GM19455 (cell line): ENCODE data around the gene DAB1.

ENCODE experiments used
- ATAC-seq: cut with Tn5 transposase; IDR thresholded peaks from one replicate; pipeline ENCODE4 v1.9.1; 2021; ENCODE audit not compliant: unreplicated experiment

The DAB1 gene

DNA sequence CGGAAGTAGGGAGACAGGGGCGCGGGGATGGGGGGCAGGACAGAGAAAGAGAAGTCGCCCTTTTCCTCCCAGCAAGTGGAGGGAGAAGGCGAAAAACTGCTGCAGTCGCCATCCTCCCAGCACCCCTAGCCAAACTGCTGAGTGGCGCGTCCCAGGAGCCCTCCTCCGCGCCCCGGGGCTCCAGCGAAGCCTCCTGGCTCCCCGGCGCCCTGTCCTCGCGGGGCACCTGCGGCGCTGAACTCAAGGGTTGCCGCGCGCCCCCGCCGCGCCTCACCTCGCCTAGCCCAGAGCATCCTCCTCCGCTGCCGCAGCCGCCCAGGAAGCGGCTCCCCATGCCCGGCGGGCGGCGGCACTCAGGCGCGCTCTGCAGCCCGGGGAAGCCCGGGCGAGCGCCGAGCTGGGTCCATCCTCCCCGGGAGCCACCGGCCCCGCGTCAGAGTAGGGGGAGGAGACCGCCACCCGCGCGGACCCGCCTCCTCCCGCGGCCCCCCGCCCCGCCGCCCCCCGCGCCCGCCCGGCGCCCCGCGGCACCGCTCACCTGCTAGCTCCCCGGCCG, at the start of gene DAB1:
Gene DAB1 (minus strand): TSS at position 405 of the 556 bp plus-strand sequence. CDS start 133,030 bp downstream, outside the sequence.
- no peak for ATAC-seq

DNA sequence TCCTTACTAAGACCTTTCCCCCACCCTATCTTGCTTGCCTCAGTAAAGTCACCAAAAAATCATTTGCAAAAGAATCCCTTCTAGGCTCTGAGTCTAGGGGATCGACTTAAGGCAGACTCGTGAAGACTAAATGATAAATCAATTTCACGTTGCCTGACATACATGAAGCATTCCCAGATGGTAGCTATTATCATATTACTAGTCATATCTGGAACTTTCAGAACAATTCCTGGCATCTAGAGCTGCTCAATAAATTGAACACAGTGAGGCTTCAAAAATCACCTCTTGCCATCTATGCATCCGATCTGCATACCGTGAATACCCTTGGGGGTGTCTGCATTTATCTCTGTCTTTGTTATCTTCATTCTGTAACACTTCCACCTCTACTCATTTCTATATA, 49.6 kb upstream of the DAB1 start:
- ATAC-seq: no peak

DNA sequence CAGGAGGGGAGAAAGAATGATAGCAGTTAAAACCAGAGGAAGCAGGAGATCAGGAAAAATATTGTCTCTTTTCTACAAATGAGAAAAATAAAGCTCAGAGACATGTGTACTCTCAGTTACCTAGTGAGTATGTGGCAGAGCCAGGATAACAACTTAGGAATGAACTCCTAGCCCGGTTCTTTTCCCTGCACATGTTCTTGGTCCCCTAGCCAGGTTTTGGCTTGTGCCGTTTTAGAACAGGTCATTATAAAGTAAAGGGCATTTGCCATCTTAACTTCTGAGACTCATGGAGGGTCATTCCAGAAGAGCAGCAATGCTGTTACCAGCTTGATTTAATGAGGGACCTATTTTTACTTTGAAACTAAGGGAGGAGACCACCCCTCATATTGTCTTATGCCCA, 48.1 kb upstream of the DAB1 start:
- no peak for ATAC-seq

DNA sequence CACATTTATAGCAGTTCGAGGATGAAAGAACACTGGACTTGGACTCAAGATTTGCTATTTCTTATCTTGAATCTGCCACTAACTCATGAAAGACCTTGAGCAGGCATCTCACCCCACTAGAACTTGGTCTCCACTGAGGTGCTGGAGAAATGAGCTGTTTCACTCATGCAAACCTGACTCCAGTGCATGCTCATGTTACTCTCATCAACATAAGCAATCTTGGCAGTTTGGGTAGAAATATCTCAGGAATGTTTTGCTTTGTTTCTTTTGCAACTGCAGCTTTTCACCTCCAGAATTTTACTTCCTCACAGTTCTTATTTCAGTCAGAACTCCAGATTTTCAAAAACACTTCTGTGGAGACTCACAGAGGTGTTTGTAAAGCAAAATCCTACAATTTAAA, 46.2 kb upstream of the DAB1 start:
- no peak for ATAC-seq

DNA sequence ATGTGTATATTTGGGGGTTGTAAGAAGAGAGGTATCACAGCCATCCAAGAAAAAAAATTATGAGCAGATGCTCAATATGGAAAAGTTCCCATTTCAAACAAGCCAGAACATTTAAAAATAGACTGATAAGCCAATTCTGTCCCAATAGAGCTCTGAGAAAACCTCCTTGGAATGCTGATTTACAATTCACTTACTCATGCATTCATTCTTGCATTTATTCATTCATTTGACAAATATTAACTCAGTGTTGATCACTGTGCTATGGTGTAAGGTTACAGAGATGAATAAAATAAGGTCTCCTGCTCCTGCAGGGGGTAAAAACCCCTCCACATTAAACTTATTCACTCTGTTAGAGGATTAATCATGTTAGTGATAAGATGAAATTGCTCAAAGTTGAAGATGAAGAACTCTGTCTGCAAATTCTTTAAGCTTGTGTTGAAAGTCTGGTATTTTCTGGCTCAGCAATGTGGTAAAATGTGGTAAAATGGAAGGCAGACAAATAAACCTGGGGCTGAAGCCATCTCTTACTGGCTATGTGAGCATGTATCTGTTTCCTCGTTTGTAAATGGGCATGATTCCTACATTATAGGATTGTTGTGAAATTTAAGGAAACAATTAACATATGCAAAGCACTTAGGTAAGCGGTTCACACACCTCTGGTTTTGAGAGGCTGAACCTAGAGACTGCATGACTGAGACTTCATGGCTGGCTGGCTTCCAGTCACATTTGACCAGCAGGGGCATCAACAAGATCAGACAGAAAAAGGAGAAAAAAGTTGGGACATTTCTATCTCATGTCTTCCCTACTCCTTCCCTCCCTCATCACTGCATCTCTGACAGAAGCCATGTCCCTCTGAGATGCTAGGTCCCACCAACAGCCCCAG, 45.0 kb upstream of the DAB1 start:
- no peak for ATAC-seq

DNA sequence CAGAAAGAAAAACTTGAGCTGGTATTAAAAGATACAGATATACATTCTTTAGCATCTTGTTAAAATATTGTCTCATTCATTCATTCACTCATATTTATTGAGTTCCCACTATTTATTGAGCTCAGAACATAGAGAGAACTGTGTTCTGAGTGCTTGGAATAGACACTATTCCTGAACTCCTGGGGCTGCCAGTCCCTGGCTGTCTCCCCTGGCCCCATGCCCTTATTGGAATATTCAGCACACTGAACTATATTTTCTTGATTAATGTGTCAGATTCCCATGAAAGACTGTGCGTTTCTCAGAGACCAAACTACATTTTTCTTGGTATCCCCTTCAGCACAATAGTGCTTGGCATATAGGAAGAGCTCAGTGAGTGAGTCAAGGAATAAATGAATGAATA, 44.0 kb upstream of the DAB1 start:
- ATAC-seq: no peak

DNA sequence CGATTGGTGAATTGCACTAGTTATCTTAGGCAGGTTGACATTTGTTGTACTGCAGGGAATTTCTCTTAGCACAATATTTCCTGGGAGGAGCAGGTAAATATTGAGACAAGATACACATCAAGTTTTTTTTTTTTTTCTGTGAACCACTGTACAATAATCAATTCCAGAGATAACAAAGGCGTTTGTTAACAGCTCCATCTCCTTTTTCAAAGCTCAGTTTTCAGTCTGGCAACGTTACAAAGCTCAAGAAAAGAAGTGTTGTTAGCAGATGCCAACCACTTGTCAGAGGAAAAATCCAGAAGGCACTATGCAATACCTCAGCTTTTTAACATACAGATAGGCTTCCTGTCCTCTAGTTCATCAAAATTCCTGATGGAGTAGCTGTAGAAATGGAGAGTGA, 40.9 kb upstream of the DAB1 start:
- no peak for ATAC-seq

DNA sequence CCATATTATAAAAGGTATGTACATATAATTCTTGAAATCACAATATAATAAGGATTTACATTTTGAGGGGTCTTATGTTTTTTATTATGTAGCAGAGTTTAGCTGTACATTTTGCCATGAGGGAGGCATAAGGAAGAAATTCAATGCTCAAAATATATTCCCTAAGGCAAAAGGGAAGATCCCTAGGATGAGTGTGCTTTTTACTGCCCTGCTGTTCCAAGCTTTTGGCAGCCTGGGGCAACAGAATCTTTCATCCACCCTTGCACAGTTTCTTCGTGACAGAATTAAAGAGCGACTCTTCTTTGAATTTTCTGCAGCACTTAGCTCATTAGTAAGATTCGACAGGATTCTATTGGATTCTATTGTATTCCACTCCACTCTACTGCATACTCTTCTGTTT, 39.5 kb upstream of the DAB1 start:
- no peak for ATAC-seq

DNA sequence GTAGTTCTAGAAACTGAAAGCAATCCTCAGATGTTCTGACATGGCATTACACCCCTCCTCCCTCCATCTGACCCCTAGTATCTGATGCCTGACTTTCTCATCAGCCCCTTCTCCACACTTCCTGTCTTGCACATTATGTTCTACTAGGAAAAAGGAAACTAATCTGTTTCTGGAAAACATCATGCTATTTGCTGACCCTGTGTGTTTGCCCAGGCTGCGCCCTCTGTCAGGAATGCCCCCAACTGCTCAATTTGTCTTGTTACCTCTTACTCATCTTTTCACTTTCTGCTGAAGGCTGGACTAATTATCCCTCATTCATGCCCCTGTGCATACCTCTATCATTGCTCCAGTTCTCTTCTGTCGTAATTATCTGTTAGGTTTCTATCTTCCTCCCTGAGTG, 37.5 kb upstream of the DAB1 start:
- ATAC-seq: no peak

DNA sequence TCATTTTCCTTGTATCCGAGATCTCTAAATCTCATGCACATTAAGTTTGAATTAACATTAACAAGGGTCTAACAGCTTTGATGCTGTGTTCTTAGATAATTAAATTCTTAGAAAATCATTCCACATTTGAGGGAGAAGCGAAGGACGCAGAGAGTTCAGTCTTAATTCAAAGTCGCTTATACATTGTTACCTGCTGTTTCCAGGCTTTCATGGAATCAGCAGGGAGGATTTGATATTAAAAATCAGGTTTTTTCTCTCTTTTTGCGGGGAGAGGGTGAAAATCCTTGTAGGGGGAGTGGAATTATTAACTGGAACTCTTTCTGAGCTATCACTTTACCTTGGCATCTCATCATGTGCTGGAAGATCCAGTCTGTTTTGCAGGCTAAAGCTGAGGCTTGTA, 27.7 kb upstream of the DAB1 start:
- ATAC-seq: no peak

DNA sequence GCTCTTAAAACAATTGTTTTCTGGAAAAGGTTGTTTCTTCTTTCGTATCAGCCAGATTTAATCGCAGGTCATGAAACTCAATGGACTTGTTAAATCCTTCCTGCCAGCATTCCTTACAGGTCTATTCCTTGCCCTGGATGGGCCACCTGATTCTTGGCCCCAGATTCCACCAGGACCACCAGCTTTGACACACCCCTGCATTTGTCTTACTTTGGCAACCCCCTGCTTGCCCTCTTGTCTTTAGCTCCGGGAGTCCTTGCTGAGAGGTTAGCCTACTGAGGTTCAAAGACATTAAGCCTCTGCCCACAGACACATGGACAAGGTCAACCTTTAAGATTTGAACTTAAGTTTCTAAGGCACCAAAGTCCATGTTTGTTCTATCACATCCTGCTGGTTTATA, 27.1 kb upstream of the DAB1 start:
- no peak for ATAC-seq

DNA sequence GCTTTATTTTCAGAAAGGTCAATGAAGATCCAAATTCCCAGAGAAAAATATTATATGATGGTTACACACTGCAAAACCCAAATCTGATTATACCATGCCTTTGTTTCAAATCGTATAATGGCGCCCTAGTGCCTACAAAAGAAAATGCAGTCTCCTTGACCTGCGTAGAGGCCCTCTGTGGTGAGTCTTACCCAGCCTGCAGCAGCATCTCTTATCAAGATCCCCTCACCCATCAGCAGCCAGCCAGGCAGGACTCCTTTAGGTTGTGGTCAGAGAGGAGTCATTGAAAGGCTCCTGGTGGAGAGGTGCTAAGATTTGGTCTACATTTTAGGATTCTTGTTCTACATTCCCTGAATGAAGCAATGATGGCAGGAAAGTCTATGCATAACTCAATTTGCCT, 23.7 kb upstream of the DAB1 start:
- ATAC-seq: no peak

DNA sequence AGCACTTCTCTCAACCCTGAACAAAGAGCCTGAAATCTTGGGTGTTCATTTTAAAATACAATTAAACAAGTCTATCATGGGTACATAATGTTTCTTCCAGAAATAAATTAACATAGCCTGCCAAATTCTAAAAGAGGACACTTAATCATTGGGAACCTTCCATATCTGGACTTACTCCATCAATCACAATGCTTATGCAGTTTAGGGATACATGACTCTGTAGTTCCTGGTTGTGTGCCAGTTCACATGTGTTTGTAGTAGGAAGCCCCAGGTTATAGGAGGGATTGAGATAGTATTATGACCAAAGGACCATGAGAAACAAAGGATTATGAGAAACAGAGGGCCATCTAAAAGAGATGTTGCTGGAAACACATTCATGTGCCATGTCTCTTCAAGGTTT, 19.1 kb upstream of the DAB1 start:
- no peak for ATAC-seq

DNA sequence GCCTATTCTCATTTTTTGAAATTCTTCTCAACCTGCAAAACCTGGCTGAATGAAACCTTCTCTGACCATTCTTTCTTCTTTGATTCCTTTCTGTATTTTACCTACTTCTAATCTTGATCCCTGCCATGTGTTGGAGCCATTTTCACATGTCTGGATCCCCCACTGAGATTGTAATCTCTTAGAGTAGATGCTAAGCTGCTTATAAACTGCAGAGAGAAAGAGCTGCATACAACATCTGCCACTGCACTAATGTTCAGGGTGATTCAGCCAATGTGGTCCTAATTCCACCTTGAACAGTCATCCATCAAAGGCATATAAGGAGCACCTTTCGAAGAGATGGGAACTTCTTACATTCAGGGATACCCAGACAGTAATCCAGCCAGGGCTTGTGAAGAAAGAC, 16.2 kb upstream of the DAB1 start:
- no peak for ATAC-seq

DNA sequence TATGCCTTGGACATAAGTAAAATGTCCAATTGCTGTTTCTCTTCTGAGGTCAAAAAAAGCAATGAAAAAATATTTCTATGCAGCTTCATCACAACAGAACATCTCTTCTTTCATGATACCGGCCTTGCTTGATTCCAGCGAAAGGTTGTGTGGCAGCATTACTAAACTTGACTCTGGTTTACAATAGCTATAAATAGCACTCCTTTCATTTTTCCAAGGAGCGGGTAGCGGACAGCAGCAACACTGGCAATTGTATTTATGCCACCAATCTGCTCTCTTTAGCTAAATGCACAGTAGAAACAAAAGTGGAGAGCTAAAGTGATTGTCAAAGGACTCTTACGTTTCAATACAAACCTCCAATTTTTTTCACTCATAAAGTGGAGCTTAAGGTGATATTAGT, 7.5 kb upstream of the DAB1 start:
- no peak for ATAC-seq

DNA sequence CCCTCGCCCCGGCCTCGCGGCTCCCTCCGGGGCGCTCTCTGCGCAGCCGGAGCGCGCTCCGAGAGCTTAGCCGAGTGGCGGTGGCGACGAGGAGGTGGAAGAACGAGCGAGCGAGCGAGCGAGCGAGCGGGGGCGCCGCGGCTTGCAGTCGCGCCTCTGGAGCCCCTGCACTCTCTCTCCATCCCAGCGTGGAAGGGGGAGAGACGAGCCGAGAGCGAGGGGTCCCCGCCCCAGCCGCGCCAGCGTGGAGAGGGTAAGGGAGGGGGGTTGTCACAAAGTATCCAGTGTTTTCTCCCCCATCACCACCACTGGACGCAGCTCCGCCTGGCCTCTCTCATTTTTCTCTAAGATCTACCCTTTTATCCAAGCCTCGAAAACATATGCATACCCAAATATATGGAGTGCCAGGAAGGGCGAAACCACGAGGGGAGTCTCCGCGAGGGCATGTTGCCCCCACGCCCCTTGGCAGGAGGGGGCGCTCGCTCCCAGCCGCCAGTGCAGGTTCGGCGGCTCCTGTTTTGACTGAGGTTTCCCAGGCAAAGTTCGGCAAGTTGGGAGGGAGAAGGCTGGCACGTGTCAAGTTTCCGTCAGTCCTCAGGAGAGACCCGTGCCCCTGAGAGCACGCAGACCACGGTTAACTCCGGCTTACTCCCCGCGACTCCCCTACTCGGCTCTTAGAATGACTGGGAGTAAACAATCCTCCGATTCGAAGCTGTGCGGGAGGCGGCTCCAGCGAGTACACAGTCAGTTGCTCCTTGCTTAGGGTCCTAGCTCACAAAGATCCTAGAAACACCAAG, 569 bp upstream of the DAB1 start:
- no peak for ATAC-seq

DNA sequence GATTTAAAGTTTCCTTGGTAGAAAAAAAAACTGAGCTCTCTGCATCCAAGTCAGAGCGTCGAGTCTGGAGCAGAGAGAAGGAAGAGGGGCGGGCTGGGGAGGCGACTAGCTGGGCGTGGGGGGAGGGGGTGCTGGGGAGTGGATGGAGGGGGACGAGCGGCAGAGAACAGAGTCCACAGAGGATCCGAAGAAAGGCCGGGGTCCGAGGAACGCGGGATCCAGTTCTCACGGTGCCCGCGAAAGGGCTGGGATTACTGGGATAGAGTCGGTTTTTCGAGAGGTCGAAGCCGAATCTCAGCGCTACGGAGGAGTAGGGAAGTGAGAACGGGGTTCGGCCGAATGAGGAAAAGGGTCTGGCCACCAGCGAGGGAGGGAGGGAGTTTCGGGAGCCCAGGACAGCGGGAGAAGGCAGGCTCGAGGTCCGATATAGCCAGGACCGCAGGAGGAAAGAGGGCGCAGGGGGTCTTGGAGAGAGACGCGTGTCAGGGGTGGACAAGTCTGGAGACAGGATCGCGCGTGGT, 665 bp downstream of the DAB1 start:
- ATAC-seq: no peak

DNA sequence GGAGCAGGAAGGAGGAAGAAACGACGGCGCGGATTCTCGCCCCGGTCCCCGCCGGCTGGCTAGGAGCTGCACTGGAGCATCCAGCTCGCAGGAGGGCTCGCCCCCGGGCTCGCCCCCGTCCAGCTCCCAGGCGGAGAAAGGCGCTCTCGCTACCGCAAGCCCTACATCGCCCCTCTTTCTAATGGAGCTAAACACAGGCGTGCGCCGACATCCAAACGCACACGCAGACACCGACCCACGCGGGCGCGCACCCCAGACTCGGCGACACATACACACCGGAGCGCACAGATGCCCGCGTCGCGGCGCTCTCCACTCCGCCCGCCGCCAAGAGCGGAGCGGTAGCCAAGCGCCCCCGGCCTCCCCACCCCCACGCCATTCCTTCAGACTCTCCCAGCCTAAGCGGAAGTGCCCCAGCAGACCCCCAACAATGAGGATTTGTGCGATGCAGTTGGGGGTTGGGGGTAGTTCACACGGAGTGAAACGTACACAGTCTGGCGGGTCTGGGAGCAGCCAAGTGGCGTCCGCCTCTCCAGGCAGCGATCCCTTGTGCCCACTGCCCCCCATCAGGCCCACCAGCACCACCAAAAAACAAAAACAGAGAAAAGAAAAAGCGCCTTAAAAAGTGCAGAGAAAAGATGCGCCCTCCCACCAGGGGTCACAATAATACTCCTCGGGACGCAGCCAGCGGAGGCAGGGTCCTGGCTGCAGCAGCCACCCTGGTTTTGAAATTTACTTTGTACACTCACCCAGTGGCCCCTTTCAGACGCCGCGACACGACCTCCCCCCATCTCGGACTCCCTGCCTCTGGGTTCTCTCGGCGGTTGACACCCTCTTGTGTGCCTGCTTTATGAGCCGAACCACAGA, 1.4 kb downstream of the DAB1 start:
- no peak for ATAC-seq

DNA sequence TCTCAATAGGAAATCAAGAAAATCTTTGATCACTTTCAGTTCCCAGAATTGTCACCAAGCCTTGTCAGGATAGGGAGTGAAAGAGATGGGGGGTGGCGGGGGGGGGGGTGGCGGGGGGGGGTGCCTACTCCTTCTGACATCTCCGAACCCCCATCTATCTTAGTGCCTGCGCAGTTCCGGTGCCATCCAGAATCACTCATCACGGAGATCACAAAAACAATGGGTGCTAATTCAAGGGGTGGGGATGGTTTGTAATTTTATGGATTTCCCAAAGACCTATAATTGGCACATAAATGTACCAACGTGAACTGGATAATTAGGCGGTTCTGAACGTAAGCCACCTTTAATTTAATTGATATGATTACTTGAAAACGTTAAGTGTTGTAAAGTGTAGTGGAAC, 2.1 kb downstream of the DAB1 start:
- ATAC-seq: no peak

DNA sequence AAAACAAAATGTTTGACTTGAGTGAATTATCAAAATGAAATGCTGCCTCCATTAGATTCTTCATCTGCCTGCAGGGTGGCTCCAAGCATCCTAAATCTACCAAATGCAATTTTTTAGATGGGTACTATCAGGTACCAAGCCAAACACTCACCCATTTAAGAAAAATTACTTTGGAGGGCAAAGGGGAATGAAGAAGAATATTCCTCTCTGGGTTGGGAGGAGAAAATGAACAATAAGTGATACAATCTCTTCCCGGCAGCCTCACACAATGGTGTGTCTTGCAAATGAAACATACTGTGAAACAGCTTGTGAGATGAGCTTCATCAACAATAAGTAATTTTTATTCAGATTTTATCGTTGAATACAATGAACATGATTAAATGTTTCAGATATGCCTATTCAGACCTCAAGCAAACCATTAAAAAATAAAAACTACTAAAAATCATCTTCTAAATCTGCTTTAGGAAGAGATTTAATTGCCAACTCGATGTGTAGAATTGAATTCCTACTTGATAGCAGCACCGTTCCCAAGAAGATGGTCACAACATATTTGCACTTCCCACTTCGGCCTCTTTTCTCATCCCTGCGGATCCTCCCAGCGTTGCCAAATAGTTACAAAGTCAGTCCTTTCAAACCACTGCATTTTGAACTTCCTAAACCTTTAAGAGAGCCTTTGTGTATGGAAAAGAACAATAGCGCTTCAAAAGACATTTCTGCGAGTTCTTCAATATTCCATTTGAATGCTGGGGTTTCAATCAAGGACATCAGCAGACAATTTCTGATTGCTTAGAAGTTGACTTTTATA, 2.7 kb downstream of the DAB1 start:
- ATAC-seq: no peak
